HG03196 (cell line): ENCODE measurements around the gene FOXL2NB.
"Not testable (repeated sequence)": the region's sequence is repeated elsewhere in the genome, so short reads cannot be mapped to it uniquely, and the experiment has no call there.

Experiments used
- ATAC-seq: cut with Tn5 transposase; IDR thresholded peaks from one replicate; pipeline ENCODE4 v1.9.1; 2021; ENCODE audit not compliant: unreplicated experiment

FOXL2NB gene

DNA sequence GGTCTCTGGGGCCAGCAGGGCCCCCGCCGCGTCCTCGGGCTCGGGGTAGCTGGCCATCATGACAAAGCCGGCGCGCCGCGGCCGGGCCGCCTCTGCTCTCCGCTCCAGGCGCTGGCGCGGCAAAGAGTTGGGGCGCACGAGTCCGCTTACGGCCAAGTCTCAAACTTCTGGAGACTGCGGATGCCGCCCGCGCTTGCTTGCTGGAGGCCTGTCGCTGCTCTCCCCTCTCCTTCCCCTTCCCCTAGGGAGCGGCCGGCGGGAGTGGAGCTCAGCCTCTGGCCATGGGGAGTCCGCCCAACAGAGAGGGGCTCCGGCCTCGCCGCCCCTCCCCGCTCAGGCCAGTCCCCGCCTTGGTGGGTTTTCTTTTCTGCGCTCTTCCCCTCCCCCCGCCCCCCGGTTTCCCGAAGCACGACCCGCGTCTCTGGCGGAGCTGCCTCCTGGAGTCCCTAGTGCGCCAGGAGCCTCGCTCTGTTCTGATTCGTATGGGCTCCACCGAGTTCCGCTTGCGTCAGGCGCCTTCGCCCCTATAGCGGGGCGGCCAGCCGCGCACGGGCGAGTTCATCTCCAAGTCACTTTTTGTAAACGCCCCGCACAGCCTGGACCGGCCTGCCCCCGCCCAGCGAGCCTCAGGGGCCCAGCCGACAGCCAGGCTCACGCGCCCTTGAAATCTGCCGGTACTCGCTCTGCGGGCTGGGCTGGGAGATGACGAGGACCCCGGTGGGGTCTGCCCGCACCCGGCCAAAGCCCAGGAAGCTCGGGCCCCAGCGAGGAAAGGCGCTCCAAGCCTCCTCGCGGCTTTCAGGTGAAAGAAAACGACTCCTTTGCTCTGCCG lies at the start of gene FOXL2NB, which contains the start of gene FOXL2:
TSS of gene FOXL2NB (plus strand) at position 555 of the 832 bp plus-strand sequence. CDS start at position 703, 148 bp downstream.
TSS of gene FOXL2 (minus strand) at position 475 of the 832 bp plus-strand sequence. CDS start at position 60, 415 bp downstream.
- no peak for ATAC-seq

DNA sequence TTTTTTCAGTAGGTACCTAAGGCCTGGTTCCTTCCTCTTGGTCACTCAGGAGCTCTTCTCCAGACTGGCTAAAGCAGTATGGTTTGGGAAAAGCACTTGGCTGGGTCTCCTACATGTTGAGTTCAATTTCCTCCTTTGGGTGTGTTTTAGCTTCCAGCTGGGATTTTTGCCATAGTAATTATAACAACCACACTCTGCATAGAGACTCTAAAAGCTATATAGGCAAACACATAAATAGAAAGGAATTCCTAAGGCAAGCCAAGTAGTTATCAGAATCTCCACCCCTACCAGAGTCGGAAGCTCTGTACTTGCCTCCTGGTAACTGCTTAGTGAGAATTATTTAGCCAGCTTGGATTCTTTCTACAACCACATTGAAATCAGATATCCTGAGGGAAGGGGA lies 48.7 kb upstream of the FOXL2NB start:
- no peak for ATAC-seq

DNA sequence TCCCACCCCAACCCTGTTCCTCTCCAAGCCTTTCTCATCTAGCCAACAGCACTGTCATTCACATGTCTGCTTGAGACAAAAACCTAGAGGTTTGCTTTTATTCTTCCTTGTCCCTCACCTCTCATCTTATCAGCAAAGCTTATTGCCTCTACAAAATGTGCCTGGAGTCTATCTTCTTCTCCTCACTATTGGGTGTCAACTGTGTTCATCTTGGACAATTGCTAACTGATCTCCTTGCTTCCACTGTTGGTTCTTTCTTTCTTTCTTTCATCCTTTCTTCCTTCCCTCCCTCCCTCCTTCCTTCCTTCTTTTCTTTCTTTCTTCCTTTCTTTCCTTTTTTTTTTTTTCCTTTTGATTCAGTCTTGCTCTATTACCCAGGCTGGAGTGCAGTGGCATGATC lies 48.3 kb upstream of the FOXL2NB start:
- no peak for ATAC-seq

- no peak for ATAC-seq
Measured at GRCh38 chr3:138899351-138899991, 47.5 kb upstream of the FOXL2NB start.

- no peak for ATAC-seq
Measured at GRCh38 chr3:138901567-138901966, 45.5 kb upstream of the FOXL2NB start.

GRCh38 chr3:138902171-138902570 lies 44.8 kb upstream of the FOXL2NB start:
- no peak for ATAC-seq

GRCh38 chr3:138907539-138907938 lies 39.5 kb upstream of the FOXL2NB start:
- no peak for ATAC-seq

GRCh38 chr3:138908846-138909245 lies 38.2 kb upstream of the FOXL2NB start:
- ATAC-seq = no peak

- ATAC-seq = no peak
Measured at GRCh38 chr3:138909904-138910303, 37.1 kb upstream of the FOXL2NB start.

DNA sequence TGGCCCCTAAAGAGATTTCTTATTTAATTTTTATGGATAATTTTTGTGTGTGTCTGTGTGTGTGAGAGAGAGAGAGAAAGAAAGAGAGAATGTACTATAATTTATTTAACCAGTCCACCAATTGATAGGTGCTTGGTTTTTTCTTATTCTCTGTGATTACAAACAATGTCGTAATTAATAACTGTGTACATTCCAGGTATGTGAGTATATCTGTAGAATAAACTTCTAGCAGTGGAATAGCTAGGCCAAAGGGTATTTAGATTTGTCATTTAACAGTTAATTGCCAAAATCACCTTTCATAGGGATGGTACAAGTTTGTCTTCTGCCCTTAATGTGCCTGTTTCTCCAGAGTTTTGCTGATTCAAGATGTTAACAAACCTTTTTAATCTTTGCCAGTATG lies 35.4 kb upstream of the FOXL2NB start:
- no peak for ATAC-seq

GRCh38 chr3:138912237-138912636 lies 34.8 kb upstream of the FOXL2NB start:
- ATAC-seq = no peak

- no peak for ATAC-seq
Measured at GRCh38 chr3:138913766-138914165, 33.3 kb upstream of the FOXL2NB start.

GRCh38 chr3:138914870-138915502 lies 32.0 kb upstream of the FOXL2NB start:
- ATAC-seq = peak; percentile 16

DNA sequence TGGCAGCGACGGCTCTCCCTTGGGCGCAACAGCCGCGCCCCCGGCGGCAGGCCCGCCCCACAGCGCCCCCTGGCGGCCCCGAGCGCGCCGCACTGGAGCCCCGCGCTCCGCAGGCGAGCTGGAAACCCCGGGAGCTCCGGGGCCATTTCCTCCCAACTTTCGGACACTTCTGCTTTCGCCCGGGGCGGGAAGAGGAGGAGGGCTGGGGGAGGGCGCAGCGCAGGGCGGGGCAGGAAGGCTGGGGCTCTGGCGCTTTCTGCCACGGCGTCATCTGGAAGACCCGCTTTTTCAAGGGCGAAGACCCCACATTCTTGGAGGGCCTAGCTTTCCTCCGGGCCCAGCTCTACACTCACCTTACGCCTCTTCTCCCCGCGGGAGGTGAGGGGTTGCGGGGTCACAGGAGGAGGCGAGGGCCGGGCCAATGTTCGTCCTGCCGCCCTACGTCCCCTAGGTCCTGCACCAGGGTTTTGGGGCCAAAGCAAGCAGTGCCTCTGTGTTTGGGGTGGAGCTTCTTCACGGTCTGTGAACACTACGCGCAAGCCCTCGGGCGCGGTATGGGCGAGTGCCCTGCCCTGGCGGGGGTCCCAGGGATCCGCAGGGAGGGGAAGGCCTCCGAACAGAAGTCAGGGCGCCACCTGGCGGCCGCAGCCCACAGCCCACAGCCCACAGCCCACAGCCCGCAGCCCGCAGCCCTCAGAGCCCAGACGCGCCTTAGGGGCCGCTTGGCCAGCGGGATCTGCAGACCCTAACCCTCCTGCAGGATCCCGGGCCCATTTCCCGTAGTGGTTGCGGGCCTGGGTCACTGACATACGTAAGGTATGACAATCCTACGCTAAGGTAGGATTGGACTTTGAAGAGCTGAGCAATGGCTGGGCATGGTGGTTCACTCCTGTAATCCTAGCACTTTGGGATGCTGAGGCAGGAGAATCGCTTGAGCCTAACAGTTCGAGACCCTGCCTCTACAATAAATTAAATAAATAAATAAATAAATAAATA lies 31.2 kb upstream of the FOXL2NB start:
- peak; percentile 84 for ATAC-seq

- ATAC-seq = no peak
Measured at GRCh38 chr3:138916824-138917223, 30.2 kb upstream of the FOXL2NB start.

GRCh38 chr3:138919325-138919724 lies 27.7 kb upstream of the FOXL2NB start:
- no peak for ATAC-seq

DNA sequence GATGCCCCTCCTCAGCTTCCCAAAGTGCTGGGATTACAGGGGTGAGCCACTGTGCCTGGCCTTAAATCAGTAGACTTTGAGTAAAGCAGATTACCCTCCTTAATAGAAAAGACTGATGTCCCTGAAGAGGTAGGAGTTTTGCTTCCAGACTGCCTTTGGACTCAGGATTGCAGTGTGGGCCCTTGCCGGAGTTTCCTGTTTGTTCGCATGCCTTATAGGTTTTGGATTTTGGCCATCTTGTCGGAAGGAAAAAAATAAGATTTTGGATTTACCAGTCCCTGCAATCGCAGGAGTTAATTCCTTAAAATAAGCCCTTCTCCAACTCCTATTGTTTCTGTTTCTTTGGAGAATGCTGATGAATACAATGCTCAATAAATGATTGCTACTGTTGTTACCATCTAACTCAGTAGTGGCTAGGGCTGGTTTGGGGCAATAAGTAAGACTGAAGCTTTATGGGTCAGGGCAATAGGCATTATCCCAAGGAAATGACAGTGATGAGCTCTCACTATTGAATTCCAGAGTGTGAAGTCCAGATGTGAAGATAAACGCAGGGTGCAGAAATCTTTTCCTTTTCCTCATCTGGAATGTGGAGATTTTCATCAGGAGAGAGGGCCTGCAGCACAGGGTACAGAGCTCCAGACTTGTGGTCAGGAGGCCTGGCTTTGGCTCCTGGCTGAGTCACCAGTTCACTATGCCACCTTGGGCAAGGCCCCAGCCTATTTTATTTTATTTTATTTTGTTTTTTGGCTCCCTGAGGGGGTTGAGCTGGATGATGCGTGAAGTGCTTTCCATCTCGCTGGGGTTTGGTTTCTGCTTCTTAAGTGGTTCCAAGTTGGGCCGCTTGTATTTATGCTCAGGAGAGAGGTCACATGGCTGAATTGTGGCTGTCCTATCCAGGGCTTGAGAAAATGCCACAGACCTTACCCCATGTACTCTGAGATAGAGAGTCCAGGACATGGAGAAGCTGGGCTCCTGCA lies 25.4 kb upstream of the FOXL2NB start:
- no peak for ATAC-seq

DNA sequence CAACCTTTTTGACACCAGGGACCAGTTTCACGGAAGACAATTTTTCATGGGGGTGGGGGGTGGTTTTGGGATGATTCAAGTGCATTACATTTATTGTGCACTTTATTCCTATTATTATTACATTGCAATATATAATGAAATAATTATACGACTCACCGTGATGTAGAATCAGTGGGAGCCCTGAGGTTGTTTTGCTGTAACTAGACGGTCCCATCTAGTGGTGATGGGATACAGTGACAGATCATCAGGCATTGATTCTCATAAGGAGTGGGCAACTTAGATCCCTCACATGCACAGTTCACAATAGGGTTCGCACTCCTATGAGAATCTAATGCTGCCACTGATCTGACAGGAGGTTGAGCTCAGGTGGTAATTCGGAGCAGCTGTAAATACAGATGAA lies 24.6 kb upstream of the FOXL2NB start:
- not testable (repeated sequence) for ATAC-seq

GRCh38 chr3:138923531-138923994 lies 23.5 kb upstream of the FOXL2NB start:
- ATAC-seq = peak; percentile 65
